AG09319 (cell line): ENCODE measurements around the gene KRTAP19-3.

Experiments
- DNase-seq: peaks from one replicate; pipeline ENCODE4 v3.0.0-alpha.2; 2010; ENCODE audit warnings: low read depth; ENCODE audit errors: extremely low read depth
- CTCF ChIP-seq: IDR thresholded peaks from 2 replicates; pipeline ENCODE4 v1.5.1; 2011; ENCODE audit warnings: low read depth, mild to moderate bottlenecking, inconsistent platforms, low read length, moderate library complexity

Gene KRTAP19-3

GRCh38 chr21:30448514-30448913, 43.3 kb downstream of the KRTAP19-3 start:
- DNase-seq: no peak
- no peak for TF ChIP-seq CTCF

GRCh38 chr21:30447056-30447455, 44.8 kb downstream of the KRTAP19-3 start:
- no peak for DNase-seq
- no peak for TF ChIP-seq CTCF

GRCh38 chr21:30444204-30444603, 47.6 kb downstream of the KRTAP19-3 start:
- no peak for TF ChIP-seq CTCF
- no peak for DNase-seq

- TF ChIP-seq CTCF: no peak
- no peak for DNase-seq
Measured at GRCh38 chr21:30443226-30443625, 48.6 kb downstream of the KRTAP19-3 start.
